GM23338 (cell line): ENCODE results near the gene PADI1.

Experiments used
- CREB1 ChIP-seq: fragments of 250-450 bp; sonication (Bioruptor Pico); IDR thresholded peaks from 2 replicates; pipeline ENCODE4 v1.5.0; 2020; ENCODE audit warnings: low read depth, mild to moderate bottlenecking, moderate library complexity
- CTCF ChIP-seq, 2 experiments: fragments of 200-600 bp in 1 of 2; sonication (generic) in 1 of 2; conservative IDR thresholded peaks; 2 replicates each; pipeline versions ENCODE4 v1.5.1 to v1.6.1; 2016 to 2017; ENCODE audit warnings: antibody characterized with exemption in 2 of 2, low read depth in 2 of 2, mild to moderate bottlenecking in 2 of 2, moderate library complexity in 1 of 2
- EZH2 ChIP-seq: fragments of 200-600 bp; sonication (generic); IDR thresholded peaks from one replicate; pipeline ENCODE4 v1.8.0; 2017; ENCODE audit warnings: antibody characterized with exemption, mild to moderate bottlenecking, low read depth; ENCODE audit not compliant: unreplicated experiment
- ZNF114 ChIP-seq: fragments of 250-450 bp; sonication (Bioruptor Pico); IDR thresholded peaks from 2 replicates; pipeline ENCODE4 v1.5.0; 2020; ENCODE audit warnings: mild to moderate bottlenecking, moderate library complexity

GRCh38 chr1:17184822-17185484 is 20.0 kb upstream of the PADI1 start:
- TF ChIP-seq CREB1 (CRISPR knock-in tag): no peak
- no peak for TF ChIP-seq EZH2
- TF ChIP-seq CTCF (conservative IDR thresholded peaks at IDR 0.05; ENCODE audit: low read depth in 2 of 2): no peak
- no peak for TF ChIP-seq ZNF114
